Measurements from ENCODE around the gene NFIX. TPM values are rescaled to one million over a fixed set of nuclear protein-coding genes. Genes with fewer than 3 reads are reported as not detected.

The NFIX gene
- total and polyA plus RNA-seq, 2 of the 13 experiments (the other 11 are each of a cell fraction or from before 2014, with no cell fraction given) = 3.4 to 5.4 TPM

GRCh38 chr19:13092158-13092543 is 96.9 kb downstream of the NFIX start:
- no peaks in the 10 kb centered on the region for H3K27me3 ChIP-seq (ENCODE audit: control insufficient read depth in 1 of 2, insufficient read depth in 2 of 2, low read length in 2 of 2)
- TF ChIP-seq TCF12 (IDR thresholded peaks at IDR 0.05) (no peak), TCF12 (CRISPR knock-in tag; IDR thresholded peaks at IDR 0.05) (no peak), CBX2 (IDR thresholded peaks at IDR 0.05; ENCODE audit: low read depth, low read length) (no peak), CBX2 (CRISPR knock-in tag; IDR thresholded peaks at IDR 0.05; ENCODE audit: low read depth) (no peak), NR2F1 (CRISPR knock-in tag; IDR thresholded peaks at IDR 0.05) (no peak), IRX3 (CRISPR knock-in tag; IDR thresholded peaks at IDR 0.05; ENCODE audit: borderline replicate concordance, low read depth) (no peak), ZNF775 (CRISPR knock-in tag; IDR thresholded peaks at IDR 0.05; ENCODE audit: borderline replicate concordance) (no peak), HNRNPH1 (optimal IDR thresholded peaks at IDR 0.05; ENCODE audit: low read depth, low read length) (no peak), ZNF282 (IDR thresholded peaks at IDR 0.05; ENCODE audit: partially characterized antibody) (no peak), PHF5A (CRISPR knock-in tag; IDR thresholded peaks at IDR 0.05; ENCODE audit: low read depth, unreplicated experiment) (no peak), THAP7 (CRISPR knock-in tag; IDR thresholded peaks at IDR 0.05) (no peak)
- peaks cover 3% of the 10 kb centered on the region in 2 experiments; a peak in 3 of 5 replicates for H3K36me3 ChIP-seq (replicated peaks in 1 of 2; ENCODE audit: control insufficient read depth in 1 of 2, insufficient read depth in 2 of 2, low read length in 2 of 2)
- H3K9ac ChIP-seq (ENCODE audit: insufficient read depth, low read depth, low read length) = no peak overlapping the region
- no peaks in the 10 kb centered on the region for H3K79me2 ChIP-seq (ENCODE audit: insufficient read depth, low read length)
- 97% methylated on average over 2 of the region's 2 CpGs for WGBS (ENCODE audit: low lambda C conversion rate)
- no peak overlapping the region for H3K27ac ChIP-seq (ENCODE audit: extremely low read length, insufficient read depth, low read length)
- ChIA-PET CTCF (ENCODE audit: low intra/inter-chr PET ratio, low total read pairs) (no interaction called here), POLR2A (interaction anchor here (0.7 kb wide), 1 partner anchor 106 kb away, joined by 3 read pairs; no protein-coding TSS in a partner anchor)
- no peaks in the 10 kb centered on the region; the same call in 1 of the 2 replicates for H4K20me1 ChIP-seq (ENCODE audit: insufficient read depth, low read length)
- ATAC-seq = no peak
- intact Hi-C loops (cut with micrococcal nuclease; ENCODE audit: unreplicated experiment) = no loop called here
- no peak overlapping the region for H3K4me3 ChIP-seq (replicated peaks in 1 of 3; ENCODE audit: insufficient read depth in 1 of 3, low read depth in 2 of 3, low read length in 3 of 3)
- no peak overlapping the region for H3K4me2 ChIP-seq (ENCODE audit: low read depth, low read length)
- in situ Hi-C loops (cut with HindIII; ENCODE audit: extremely low pct_ligation_motif_present, low pct_unique_long_range_greater_than_20kb) = loop anchor here (5.0 kb wide), 2 partner anchors 60 to 115 kb away; no protein-coding TSS in a partner anchor
- no peak overlapping the region for H2AFZ ChIP-seq (ENCODE audit: low read length)
- DNase-seq (ENCODE audit: low spot score) = no peak
- peaks cover 50% of the 10 kb centered on the region for H3K4me1 ChIP-seq (ENCODE audit: insufficient read depth, low read length)
- no TSS peak for BruUV-seq (replicated peaks)
- no peaks in the 10 kb centered on the region for H3K9me3 ChIP-seq (ENCODE audit: low read length)
- no peak for FAIRE-seq
